Testis (tissue), 2 donors: Measurements from ENCODE around the gene RBPMS2.

Experiments
- CTCF ChIP-seq, 3 experiments: fragments of 450-650 bp in 2 of 3; fragments of 200-600 bp in 1 of 3; sonication (generic) in 1 of 3; IDR thresholded peaks; one replicate each; pipeline ENCODE4 v1.5.1; 2016 to 2019; ENCODE audit warnings: antibody characterized with exemption in 3 of 3, mild to moderate bottlenecking in 2 of 3, moderate library complexity in 1 of 3
- POLR2A ChIP-seq: fragments of 450-650 bp; IDR thresholded peaks from one replicate; pipeline ENCODE4 v1.6.1; 2017; ENCODE audit warnings: antibody characterized with exemption, mild to moderate bottlenecking, moderate library complexity

- TF ChIP-seq POLR2A (no peak), CTCF (IDR thresholded peaks at IDR 0.05) (no peak)
These were observed 4.8 kb downstream of the RBPMS2 start for GRCh38 chr15:64770626-64771025.
